ENCODE results near the gene STX4.

Gene STX4

GRCh38 chr16:31078597-31079341 lies 45.4 kb downstream of the STX4 start:
- Mint-ChIP-seq H3K27ac (no peak overlapping the region), H3K4me1 (ENCODE audit: low read depth) (peaks cover 15% of the 10 kb centered on the region), H3K36me3 (ENCODE audit: low read depth) (peaks cover 32% of the 10 kb centered on the region), H3K27me3 (ENCODE audit: low read depth) (no peaks in the 10 kb centered on the region), H3K4me3 (no peak overlapping the region), H3K9me3 (no peaks in the 10 kb centered on the region)

GRCh38 chr16:31079342-31079944 lies 46.1 kb downstream of the STX4 start:
- H3K9me3 Mint-ChIP-seq = no peaks in the 10 kb centered on the region
- peaks cover 29% of the 10 kb centered on the region for H3K36me3 Mint-ChIP-seq (ENCODE audit: low read depth)
- H3K4me1 Mint-ChIP-seq (ENCODE audit: low read depth) = peaks cover 15% of the 10 kb centered on the region
- no peak overlapping the region for H3K4me3 Mint-ChIP-seq
- H3K27ac Mint-ChIP-seq = no peak overlapping the region
- no peaks in the 10 kb centered on the region for H3K27me3 Mint-ChIP-seq (ENCODE audit: low read depth)

DNA sequence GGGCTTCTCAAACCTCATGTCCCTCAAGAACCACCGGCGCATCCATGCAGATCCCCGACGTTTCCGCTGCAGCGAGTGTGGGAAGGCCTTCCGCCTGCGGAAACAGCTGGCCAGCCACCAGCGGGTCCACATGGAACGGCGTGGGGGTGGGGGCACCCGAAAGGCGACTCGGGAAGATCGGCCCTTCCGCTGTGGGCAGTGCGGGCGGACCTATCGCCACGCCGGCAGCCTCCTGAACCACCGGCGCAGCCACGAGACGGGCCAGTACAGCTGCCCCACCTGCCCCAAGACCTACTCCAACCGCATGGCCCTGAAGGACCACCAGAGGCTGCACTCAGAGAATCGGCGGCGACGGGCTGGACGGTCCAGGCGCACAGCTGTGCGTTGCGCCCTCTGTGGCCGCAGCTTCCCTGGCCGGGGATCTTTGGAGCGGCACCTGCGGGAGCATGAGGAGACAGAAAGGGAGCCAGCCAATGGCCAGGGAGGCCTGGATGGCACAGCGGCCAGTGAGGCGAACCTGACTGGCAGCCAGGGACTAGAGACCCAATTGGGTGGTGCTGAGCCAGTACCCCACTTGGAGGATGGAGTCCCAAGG lies 46.8 kb downstream of the STX4 start:
- Mint-ChIP-seq H3K27me3 (ENCODE audit: low read depth) (no peaks in the 10 kb centered on the region), H3K4me1 (ENCODE audit: low read depth) (peaks cover 8% of the 10 kb centered on the region), H3K27ac (no peak overlapping the region), H3K9me3 (no peaks in the 10 kb centered on the region), H3K4me3 (no peak overlapping the region), H3K36me3 (ENCODE audit: low read depth) (peaks cover 23% of the 10 kb centered on the region)

DNA sequence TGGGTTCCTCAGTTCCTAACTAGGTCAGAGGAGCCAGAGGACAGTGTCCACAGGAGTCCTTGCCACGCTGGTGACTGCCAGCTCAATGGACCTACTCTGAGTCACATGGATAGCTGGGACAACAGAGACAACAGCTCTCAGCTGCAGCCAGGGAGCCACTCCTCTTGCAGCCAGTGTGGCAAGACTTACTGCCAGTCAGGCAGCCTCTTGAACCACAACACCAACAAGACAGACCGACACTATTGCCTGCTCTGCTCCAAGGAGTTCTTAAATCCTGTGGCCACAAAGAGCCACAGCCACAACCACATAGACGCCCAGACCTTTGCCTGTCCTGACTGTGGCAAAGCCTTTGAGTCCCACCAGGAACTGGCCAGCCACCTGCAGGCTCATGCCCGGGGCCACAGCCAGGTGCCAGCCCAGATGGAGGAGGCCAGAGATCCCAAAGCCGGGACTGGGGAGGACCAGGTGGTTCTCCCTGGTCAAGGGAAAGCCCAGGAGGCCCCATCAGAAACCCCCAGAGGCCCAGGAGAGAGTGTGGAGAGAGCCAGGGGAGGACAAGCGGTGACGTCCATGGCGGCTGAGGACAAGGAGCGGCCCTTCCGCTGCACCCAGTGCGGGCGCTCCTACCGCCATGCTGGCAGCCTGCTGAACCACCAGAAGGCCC lies 47.5 kb downstream of the STX4 start:
- Mint-ChIP-seq H3K27ac (peak overlapping the region; percentile 6), H3K4me1 (ENCODE audit: low read depth) (peaks cover 6% of the 10 kb centered on the region), H3K9me3 (no peaks in the 10 kb centered on the region), H3K27me3 (ENCODE audit: low read depth) (no peaks in the 10 kb centered on the region), H3K4me3 (no peak overlapping the region), H3K36me3 (ENCODE audit: low read depth) (peaks cover 23% of the 10 kb centered on the region)

GRCh38 chr16:31081428-31082351 lies 48.3 kb downstream of the STX4 start:
- Mint-ChIP-seq H3K4me1 (ENCODE audit: low read depth) (peaks cover 6% of the 10 kb centered on the region), H3K36me3 (ENCODE audit: low read depth) (peaks cover 23% of the 10 kb centered on the region), H3K9me3 (no peaks in the 10 kb centered on the region), H3K27me3 (ENCODE audit: low read depth) (no peaks in the 10 kb centered on the region), H3K4me3 (no peak overlapping the region), H3K27ac (peak overlapping the region; percentile 81)

DNA sequence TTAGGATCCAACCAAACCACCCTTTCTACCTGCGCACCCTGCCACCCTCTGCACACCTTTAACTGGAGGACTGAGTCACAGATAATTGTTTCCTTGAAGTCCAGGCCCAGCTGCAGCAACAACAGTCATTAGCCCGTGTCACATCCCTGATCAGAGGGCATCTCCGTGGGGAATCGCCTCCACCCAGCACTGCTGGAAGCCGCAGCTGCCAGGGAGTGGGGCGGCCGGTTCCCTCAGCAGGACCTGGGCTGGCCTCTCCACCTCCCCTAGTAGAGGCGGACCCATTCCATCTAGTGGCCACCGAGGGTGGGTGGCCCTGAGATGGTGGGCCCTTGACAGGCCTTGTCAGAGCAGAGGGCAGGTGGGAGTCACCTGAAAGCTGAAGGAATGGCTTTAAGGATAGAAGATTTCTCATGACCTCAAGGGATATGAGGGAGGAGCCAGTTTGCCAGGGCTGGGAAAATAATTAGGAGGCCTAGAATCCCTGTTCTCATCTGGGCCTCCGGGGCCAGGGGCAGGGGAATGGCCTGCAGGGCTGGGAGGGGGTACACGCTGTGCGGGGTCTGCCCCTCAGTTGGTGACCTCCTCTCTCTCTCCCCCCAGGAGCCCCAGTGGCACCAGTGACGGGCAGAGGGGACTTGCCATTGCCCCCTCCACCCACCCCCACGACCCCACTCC lies 49.1 kb downstream of the STX4 start:
- no peaks in the 10 kb centered on the region for H3K27me3 Mint-ChIP-seq (ENCODE audit: low read depth)
- no peaks in the 10 kb centered on the region for H3K9me3 Mint-ChIP-seq
- peaks cover 23% of the 10 kb centered on the region for H3K36me3 Mint-ChIP-seq (ENCODE audit: low read depth)
- peaks cover 6% of the 10 kb centered on the region for H3K4me1 Mint-ChIP-seq (ENCODE audit: low read depth)
- no peak overlapping the region for H3K4me3 Mint-ChIP-seq
- H3K27ac Mint-ChIP-seq = peak overlapping the region; percentile 81

GRCh38 chr16:31083081-31083480 lies 49.7 kb downstream of the STX4 start:
- Mint-ChIP-seq H3K4me1 (ENCODE audit: low read depth) (peaks cover 6% of the 10 kb centered on the region), H3K27me3 (ENCODE audit: low read depth) (no peaks in the 10 kb centered on the region), H3K27ac (no peak overlapping the region), H3K4me3 (no peak overlapping the region), H3K9me3 (no peaks in the 10 kb centered on the region), H3K36me3 (ENCODE audit: low read depth) (peaks cover 20% of the 10 kb centered on the region)

DNA sequence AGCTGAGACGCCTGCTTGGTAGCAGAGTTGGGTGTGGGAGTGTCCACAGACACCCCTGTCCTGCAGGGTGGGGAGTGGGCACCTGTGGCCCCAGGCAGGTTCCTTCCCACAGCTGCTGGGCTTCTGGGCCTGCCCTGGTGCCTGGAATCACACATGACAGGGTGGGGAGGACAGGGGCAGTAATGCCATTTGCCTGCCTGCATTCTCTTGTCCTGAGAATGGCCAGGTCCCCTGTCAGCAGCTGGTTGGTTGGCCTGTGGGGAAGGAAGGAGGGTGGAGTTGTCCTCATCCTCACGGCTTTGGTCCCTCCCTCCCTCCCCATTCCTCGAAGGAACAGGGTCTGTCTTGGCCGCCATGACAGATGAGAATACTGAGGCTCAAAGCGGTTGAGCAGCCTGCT lies 50.2 kb downstream of the STX4 start:
- peaks cover 17% of the 10 kb centered on the region for H3K36me3 Mint-ChIP-seq (ENCODE audit: low read depth)
- no peak overlapping the region for H3K4me3 Mint-ChIP-seq
- no peaks in the 10 kb centered on the region for H3K9me3 Mint-ChIP-seq
- H3K27ac Mint-ChIP-seq = no peak overlapping the region
- H3K27me3 Mint-ChIP-seq (ENCODE audit: low read depth) = no peaks in the 10 kb centered on the region
- peaks cover 6% of the 10 kb centered on the region for H3K4me1 Mint-ChIP-seq (ENCODE audit: low read depth)

DNA sequence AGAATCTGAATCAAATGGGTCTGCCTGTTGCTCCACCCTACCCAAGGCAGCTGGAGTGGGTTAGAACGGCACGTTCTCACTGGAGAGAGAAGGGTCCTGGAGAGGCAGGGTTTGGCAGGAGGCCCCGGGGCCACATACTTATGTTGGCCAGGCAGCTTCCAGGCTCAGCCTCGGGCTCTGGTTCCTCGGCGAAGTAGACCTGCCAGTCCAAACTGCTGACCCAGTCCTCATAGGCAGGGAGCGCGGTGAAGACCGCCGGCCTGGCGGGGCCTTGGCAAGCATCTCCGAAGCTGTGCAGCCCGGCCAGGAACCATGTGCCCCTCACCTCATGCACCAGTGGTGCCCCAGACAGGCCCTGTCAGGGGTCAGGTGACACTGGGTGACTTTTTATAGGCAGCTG lies 50.6 kb downstream of the STX4 start:
- peaks cover 14% of the 10 kb centered on the region for H3K36me3 Mint-ChIP-seq (ENCODE audit: low read depth)
- H3K4me1 Mint-ChIP-seq (ENCODE audit: low read depth) = peaks cover 6% of the 10 kb centered on the region
- H3K27ac Mint-ChIP-seq = no peak overlapping the region

GRCh38 chr16:31084584-31085302 lies 51.4 kb downstream of the STX4 start:
- Mint-ChIP-seq H3K36me3 (ENCODE audit: low read depth) (peaks cover 15% of the 10 kb centered on the region), H3K27ac (no peak overlapping the region), H3K4me3 (no peak overlapping the region), H3K9me3 (no peaks in the 10 kb centered on the region), H3K4me1 (ENCODE audit: low read depth) (peaks cover 4% of the 10 kb centered on the region), H3K27me3 (ENCODE audit: low read depth) (no peaks in the 10 kb centered on the region)

More for the DNA sequence above, 50.6 kb downstream of the STX4 start:
- H3K27me3 Mint-ChIP-seq (ENCODE audit: low read depth) = no peaks in the 10 kb centered on the region
- no peaks in the 10 kb centered on the region for H3K9me3 Mint-ChIP-seq
- no peak overlapping the region for H3K4me3 Mint-ChIP-seq

GRCh38 chr16:31085411-31085810 lies 52.1 kb downstream of the STX4 start:
- Mint-ChIP-seq H3K9me3 (no peaks in the 10 kb centered on the region), H3K36me3 (ENCODE audit: low read depth) (peaks cover 13% of the 10 kb centered on the region), H3K27ac (no peak overlapping the region), H3K4me3 (no peak overlapping the region), H3K27me3 (ENCODE audit: low read depth) (no peaks in the 10 kb centered on the region), H3K4me1 (ENCODE audit: low read depth) (peaks cover 4% of the 10 kb centered on the region)

DNA sequence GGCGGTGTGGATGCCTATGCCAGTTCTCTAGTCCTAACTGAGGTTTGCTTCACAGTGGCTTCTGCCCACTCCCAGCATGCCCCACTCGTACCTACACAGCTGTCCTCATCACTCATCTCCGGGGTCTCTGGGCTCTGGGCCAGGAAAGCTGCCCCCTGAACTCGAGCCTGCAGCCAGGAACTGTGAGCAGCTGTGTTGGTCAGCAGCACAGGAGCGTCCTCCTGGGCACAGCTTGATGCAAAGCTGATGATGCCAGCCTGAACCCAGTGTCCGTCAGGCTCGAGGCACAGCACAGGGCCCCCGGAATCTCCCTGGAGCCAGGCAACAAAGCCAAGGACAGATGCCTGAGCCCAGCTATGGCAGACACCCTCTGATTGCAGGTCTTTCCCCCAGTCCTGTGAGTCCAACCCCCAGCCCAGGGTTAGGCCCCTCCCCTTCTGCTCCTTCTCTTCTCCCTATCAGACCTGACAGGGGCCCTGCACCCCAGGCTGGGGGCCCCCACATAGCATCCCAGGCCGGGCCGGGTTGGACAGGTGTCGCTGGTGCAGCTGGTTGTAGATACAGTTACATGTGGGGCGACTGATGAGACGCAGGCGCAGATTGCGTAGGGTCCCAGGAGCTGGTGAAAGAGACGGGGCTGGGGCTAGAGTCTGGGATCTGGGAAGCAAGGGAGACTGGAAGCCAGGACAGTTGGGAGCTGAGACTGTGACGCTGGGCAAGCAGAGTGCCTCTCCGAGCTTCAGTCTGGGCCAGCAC lies 52.7 kb downstream of the STX4 start:
- Mint-ChIP-seq H3K36me3 (ENCODE audit: low read depth) (peaks cover 13% of the 10 kb centered on the region), H3K27ac (no peak overlapping the region), H3K27me3 (ENCODE audit: low read depth) (no peaks in the 10 kb centered on the region), H3K9me3 (no peaks in the 10 kb centered on the region), H3K4me3 (no peak overlapping the region), H3K4me1 (ENCODE audit: low read depth) (peaks cover 2% of the 10 kb centered on the region)

GRCh38 chr16:31086629-31086906 lies 53.2 kb downstream of the STX4 start:
- Mint-ChIP-seq H3K4me1 (ENCODE audit: low read depth) (peaks cover 2% of the 10 kb centered on the region), H3K4me3 (no peak overlapping the region), H3K27me3 (ENCODE audit: low read depth) (no peaks in the 10 kb centered on the region), H3K36me3 (ENCODE audit: low read depth) (peaks cover 13% of the 10 kb centered on the region), H3K27ac (no peak overlapping the region), H3K9me3 (no peaks in the 10 kb centered on the region)
